HG03354 (cell line): Measurements from ENCODE around the gene FLCN.
"Not testable (repeated sequence)": the region's sequence is repeated elsewhere in the genome, so short reads cannot be mapped to it uniquely, and the experiment has no call there.

ENCODE experiments used
- ATAC-seq: cut with Tn5 transposase; IDR thresholded peaks from one replicate; pipeline ENCODE4 v1.9.1; 2021; ENCODE audit warnings: mild to moderate bottlenecking; ENCODE audit not compliant: unreplicated experiment, poor library complexity, severe bottlenecking

FLCN gene

DNA sequence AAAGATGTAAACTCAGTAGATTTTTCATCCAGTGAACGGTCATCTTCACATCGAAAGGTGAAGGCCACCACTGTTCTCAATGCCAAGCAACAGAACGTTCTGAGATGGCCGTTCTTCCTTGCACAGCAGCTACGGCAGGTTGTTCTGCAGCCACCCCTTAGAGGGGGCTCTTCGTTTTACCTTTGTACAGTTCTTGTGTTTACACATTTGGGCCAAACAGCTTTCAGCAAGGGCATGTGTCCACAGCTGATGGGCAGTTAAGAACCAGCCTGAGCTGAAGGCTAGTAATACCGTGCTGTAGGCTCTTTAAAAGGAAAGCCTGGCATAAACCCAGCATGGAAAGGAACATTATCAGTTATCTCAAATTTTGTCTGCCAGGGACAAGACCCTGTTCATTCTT, 46.8 kb downstream of the FLCN start:
- ATAC-seq = no peak

DNA sequence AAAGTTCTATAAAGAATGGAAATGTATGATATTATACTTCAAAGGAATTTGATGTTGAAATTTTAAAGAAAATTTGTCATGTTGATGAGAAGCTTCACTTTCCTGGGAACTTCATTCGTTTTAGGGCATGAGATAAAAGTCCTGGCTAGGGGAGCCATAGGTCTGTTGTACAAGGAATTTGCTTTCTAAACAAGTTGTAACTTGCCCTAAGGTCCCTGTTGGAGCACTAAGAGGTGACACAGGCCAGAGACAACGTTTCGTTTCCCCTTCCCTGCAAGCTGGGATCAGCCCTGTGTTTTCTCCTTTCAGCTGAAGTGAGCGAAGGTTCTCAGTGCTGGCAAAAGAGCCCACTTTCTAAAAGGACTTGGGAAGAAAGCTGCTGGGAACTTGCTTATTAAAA, 47.4 kb downstream of the FLCN start:
- ATAC-seq = no peak

DNA sequence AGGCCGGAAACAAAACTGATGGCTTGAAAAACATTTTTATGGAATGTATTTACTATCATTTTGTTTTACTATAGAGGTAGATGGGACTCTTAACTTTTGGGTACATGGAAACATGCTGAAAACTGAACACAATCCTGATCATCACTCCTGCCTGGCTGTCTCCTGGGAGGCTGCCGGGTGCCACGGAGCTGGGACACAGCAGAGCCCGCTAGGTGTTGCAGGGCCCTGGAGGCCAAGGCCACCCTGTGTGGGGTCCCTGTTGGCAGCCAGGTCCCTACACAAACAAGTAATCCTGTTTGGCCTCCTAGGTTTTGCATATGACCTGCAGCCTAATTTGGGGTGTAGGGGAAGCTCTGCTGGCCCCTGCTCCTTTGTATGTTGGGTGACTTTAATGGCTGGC, 48.4 kb downstream of the FLCN start:
- no peak for ATAC-seq

DNA sequence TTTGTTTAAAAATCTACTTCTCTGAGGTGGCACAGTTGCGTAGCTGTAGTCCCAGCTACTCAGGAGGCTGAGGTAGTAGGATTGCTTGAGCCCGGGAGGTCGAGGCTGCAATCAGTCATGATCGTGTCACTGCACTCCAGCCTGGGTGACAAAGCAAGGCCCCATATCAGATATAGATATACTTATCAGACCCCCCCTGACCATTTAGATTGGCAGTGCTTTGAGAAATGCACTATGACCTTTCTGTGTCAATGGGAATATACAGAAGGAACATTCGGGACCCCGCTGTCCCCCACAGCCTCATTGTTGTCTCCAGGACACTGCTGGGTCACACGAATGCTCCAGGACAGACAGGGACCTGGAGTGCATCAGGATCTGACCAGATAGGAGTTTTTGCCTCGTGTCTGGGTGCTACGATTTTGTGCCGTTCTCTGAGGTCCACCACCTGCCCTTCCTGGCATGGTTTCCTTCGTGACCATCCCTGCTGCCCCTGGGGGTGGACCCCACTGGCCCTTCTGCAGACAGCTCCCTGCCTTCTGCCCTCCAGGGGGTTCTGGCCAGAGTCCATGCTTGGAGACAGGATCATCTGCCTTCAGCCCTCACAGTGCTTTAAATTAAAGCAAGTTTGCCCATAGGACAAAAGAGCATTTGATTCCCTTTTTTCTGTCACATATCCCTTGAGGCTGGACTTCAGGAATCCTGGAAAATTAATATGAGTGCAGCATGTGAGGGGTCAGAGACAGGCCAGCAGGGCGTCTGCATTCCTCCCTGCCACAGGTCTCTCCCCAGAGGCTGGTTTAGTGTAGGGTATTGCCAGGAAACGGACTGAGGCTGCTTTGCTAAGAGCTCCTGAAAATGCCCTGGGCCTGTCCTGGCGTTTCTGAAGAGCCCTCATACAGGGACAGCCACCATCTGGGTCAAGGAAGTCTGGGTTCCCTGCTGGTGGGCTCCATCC, 50.1 kb downstream of the FLCN start:
- no peak for ATAC-seq

DNA sequence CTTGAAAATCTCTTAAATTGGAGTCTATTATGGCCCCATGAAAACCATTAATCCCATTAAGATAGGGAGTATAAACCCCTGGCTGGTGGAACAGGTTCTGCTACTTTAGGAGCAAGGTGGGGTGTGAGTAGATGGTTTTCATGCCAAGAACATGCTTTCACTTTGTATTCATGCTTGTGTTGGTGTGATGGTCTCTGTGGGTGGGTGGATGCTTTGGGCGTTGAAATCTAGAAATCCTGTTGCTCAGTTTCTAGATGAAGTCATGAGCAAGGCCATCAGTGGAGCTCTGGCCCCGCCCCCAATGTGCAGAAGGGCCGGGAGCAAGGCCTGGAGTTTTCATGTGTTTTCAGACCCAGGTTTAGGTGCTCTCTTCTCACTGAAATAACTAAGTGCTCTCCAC, 50.9 kb downstream of the FLCN start:
- ATAC-seq = no peak

DNA sequence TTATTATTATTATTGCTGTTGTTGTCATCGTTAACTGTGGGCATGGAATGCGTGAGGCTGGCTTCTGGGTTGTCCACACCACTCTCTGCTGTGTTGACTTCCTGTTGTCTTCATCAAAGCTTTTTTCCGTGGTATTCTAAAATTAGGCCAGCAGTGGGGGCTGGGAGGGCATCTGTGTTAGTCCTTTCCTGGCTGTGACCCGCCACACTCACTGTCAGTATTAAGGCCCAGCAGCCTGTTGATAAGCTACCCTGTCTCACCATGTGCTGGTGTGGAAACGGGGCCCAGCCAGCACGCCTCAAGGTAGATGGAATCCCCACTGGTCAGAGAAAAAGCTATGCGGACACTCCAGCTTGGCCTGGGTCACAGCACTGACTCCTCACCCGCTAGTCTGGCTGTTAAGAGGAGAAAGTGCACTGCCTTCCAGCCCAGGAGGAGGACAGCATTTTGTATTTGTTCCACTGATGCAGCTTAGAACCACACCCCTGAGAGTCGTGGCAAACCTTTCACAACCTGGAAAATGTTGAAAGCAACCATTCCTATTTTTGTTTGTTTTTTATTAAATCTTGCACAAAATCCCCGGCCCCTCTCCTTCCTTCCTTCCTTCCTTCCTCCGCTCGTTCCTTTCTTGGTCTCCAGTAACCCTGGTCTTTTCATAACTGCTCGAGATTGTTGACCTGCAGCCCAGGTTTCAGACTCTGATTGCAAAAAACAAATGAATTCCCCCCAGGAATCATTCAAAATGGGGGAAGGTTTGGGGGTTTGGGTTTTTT, 51.8 kb downstream of the FLCN start:
- ATAC-seq = not testable (repeated sequence)

DNA sequence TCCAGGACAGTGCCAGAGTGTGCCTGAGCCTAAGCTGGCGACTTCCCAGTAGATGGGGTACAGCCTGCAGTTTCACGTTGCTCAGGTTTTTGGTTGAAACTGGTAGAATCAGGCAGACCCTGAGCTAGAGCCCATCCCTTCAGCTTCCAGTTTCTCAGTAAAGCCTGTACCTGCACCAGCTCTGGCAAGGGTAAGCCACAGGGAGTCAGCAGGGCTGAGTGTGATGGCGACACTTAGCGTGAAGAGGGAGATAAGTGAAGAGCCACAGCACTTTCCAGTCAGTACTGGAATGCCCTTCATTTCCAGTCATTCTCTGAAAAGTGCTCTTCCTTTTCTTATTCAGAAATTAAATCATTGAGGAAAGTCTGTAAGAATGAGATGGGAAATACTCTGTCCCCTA, 53.2 kb downstream of the FLCN start:
- ATAC-seq = no peak

DNA sequence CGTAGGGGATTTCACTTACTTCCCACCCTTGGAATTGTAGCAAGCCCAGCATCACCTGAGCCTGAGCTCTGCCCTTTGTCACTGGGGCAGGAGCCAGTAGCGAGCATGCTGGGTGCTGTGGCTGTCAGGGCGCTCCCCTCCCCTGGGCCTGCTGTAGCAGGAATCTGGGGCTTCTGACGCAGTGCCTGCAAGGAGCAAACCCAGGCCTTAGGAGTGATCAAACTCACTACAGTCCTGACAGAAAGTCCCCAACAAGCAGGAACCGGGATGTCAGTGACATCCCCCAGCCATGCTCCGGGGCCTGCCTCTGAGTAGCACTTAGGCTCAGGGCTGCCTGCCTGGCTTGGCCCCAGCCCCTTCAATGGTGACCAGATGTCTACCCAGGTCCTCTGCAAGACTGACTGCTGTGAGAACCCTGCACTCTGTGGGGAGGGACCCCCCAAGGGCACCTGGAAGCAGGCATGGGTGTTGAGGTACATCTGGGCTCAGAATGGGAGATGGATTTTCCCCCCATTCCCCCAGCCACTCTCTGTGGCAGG, 54.3 kb downstream of the FLCN start:
- ATAC-seq = no peak

DNA sequence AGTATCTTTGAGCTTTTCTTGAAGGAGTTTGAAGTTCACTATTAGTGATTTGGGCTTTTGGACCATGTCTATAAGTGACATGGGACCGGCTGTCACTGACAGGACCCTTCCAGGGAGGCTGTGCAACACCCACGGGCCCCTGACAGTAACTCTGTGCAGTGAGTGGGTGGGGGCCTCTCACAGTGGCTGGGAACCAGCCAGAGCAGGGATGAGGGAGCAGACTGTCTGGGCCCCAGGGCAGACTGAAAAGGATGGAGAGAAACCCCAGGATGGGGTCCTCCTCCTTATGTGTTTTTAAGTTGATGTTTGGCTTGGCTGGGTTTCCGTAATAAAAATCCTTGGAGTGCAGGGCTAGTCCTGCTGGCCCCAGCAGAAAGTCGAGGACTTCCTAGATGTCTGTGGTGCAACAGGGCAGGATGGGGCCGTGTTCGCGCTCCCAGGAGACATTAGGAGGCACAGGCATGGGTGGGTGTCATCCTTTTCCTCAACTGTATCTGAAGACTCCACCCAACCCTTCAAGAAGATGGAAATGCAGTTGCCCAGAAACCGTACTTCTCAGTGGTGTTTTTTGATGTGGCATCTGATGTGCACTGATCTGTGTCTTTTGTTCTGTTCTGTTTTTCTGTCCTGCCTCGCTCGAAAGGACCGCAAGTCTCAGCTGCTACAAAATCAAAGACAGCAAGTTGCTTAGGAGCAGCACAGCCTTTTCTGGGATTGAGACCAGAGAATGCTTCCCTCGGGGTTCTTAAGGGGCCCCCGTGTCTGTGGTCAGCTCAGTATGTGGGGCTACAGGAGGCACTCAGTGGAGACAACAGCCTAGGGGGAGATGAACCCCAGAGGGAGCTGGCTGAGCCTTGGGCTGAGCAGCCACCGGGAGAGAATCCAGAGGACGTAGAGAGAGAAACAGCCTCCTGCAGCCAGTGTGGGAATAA, 55.0 kb downstream of the FLCN start:
- no peak for ATAC-seq

DNA sequence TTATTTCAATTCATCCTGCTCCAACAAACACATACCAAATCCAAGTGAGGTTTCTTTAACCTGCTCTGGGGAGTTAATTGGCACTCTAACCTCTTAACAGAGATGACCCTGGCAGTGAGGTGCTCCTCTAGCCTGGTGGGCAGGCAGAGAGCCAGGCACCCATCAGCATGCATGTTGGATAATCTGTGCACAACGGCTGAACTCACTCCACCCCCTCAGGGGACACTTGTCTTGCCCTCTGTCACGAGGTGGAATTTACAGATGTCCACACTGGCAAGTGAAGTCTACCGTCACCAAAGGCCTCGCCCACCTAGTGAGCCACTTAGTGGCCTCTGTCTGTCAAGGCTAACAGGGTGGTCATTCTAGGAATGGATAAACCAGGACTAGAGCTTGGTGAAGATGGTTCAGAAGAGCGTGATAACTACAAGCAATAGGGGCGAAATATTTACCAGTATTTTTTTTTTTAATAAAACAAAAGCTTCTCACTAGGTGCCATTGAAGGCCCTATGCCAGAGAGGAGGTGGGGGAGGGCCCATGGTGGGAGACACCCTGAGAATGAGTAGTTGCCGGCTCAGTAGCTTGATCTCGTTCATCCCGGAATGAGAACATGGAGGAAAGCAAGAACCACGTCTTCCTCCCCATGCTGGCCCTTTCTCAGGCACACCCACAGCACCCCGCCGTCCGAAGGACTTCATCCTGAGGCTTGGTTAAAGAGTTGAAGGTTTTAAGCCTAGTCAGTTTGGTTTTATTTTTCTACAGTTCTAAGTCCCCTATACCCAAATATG, 56.0 kb downstream of the FLCN start:
- ATAC-seq = no peak

DNA sequence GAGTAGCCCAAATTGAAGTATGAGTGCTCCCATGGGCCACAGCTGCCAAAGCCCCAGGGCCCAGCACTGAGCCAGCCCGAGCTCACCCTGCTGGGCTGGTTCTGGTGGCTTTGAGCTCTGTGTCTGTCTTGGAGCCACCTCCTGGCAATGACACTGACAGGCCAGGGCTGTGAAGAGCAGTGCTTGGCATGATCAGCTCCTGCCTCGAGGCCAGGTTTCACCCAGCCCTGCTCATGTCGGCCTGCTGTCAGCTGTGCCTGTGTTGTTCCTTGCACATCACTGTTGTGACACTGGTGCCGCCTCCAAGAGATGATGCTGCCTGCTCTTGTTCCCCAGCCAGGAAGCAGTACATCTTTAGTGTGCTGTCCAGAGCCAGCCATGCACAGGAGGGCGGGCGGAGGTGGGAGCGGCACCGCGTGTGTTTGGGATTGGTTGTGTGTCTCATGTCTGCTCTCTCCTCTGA, 56.8 kb downstream of the FLCN start:
- no peak for ATAC-seq

DNA sequence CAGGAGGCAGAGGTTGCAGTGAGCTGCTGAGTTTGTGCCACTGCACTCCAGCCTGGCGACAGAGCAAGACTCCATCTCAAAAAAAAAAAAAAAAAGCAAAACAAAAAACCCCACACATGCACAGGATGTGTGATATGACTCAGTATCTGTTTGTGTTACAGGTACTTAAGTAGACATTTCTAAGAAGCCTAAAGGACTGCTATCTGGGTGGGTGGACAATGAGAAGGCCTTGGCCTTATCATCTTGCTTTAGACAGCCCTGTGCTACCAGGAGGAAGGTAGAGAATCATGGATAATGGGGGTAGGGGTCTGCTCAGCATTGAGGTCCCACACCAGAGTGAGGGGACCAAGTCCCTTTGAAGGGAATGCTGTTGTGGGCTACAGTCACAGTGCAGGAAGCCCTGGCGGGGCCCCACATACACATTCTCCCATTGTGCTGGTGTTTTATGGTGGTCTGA, 57.6 kb downstream of the FLCN start:
- ATAC-seq = peak; percentile 49

DNA sequence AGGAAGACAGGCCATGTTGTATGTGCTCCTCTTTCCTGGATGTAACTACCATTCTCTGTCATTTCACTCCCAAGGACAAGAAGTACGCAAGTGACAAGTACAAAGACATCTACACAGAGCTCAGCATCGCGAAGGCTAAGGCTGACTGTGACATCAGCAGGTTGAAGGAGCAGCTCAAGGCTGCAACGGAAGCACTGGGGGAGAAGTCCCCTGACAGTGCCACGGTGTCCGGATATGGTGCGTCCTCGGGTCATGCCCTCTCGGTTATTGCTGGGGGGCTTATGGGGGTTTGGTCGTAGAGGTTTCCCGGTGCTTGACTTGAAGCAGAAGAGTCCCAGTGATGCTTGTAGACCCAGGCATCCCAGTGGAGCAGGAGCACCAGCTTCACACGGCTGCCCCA, 59.8 kb downstream of the FLCN start:
- no peak for ATAC-seq

DNA sequence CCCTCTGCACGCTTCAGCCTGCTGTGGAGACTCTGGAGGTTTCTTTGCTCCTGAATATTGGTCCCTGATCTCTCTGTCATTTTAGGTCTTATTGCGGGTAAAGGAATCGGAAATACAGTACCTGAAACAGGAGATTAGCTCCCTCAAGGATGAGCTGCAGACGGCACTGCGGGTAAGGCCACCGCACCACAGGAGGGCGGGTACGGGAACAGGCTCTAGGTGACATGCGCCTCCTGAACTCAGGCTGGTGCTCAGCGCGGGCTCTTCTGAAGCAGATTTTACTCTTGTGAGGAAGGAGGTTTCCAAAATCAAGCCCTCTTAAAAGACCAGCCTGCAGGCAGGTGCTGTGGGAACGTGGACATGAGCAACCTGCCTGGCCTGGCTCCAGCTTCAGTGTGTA, 60.6 kb downstream of the FLCN start:
- no peak for ATAC-seq

DNA sequence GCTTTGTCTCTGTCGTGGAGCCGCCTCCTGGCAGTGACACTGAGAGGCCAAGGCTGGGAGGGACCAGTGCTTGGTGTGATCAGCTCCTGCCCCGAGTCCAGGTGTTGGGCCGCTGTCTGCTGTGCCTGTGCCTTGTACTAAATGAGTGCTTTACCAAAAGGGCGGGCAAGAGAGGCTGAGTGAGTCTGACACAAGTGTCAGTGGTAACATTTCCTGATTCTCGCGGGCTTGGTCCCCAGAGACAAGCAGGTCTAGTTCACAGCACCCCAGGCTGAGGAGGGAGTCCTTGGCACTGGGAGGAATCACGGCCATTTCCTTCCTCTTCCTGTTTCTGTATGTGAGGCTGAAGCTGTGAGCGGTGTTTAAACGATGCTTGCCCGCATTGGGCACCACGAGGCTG, 61.1 kb downstream of the FLCN start:
- ATAC-seq = no peak

DNA sequence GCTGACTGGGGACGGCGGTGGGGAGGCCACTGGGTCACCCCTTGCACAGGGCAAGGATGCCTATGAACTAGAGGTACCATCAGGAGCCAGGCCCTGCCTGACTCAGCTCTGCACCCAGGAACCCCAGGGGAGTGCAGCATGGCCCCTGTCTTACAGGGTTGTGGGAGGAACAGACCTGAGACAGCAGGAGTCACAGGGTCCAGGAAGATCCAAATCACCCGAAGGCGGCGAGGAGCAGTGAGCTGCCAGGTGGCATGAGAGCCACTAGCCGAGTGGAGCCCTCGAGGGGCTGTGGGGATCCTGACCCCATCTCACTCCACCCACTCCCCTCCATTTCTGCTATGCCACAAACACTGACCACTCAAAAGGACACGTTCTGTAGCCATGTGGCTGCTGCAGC, 61.6 kb downstream of the FLCN start:
- no peak for ATAC-seq

DNA sequence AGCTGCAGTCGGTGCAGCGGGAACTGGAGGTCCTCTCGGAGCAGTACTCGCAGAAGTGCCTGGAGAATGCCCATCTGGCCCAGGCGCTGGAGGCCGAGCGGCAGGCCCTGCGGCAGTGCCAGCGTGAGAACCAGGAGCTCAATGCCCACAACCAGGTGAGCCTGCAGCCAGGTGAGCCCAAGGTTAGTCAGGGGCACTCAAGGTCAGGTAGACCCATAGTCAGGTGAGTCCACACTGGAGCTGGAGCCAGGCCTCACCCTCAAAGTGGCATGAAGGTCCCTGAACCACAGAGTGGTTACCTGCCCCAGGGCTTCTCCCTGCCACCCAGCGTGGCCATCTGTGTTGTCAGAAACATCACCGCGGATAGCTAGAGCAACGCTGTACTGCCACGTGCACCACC, 63.0 kb downstream of the FLCN start:
- ATAC-seq = no peak

DNA sequence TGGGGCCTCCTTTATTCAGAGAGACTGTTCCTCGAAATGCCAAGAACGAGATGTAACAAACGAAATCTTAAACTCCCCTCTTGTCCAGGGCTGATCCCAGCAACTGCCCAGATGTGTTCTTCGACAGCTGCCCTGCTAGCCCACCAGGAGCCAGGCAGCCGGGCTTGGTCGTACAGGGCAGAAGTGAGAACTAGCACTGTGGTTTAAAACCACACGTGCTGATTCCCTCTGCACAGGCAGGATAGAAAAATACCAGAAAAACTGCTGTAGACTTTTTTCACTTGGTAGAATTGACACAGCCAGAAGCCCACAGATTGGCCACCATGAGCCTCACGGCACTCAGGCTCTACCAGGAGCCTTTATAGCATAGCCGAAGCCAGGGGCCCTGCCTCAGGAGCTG, 64.0 kb downstream of the FLCN start:
- ATAC-seq = no peak
